GM10266 (cell line): ENCODE data around the gene TP53BP1.

Experiments used
- DNase-seq: peaks from one replicate; pipeline ENCODE4 v3.0.0; 2012; ENCODE audit errors: extremely low spot score
- CTCF ChIP-seq: IDR thresholded peaks from 2 replicates; pipeline ENCODE4 v1.5.1; 2012; ENCODE audit warnings: mild to moderate bottlenecking, low read depth; ENCODE audit not compliant: control insufficient read depth, insufficient read depth; ENCODE audit errors: missing control alignments

TP53BP1 gene

DNA sequence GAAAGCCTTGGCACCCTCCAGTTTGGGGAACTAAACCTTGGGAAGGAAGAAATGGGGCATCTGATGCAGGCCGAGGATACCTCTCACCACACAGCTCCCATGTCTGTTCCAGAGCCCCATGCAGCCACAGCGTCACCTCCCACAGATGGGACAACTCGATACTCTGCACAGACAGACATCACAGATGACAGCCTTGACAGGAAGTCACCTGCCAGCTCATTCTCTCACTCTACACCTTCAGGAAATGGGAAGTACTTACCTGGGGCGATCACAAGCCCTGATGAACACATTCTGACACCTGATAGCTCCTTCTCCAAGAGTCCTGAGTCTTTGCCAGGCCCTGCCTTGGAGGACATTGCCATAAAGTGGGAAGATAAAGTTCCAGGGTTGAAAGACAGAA, 32.2 kb upstream of the TP53BP1 start:
- no peak for DNase-seq
- no peak for TF ChIP-seq CTCF

- DNase-seq, result no peak
- TF ChIP-seq CTCF, result no peak
Measured at GRCh38 chr15:43524254-43524845, 31.4 kb upstream of the TP53BP1 start.

GRCh38 chr15:43523646-43524045, 30.7 kb upstream of the TP53BP1 start:
- no peak for DNase-seq
- no peak for TF ChIP-seq CTCF

DNA sequence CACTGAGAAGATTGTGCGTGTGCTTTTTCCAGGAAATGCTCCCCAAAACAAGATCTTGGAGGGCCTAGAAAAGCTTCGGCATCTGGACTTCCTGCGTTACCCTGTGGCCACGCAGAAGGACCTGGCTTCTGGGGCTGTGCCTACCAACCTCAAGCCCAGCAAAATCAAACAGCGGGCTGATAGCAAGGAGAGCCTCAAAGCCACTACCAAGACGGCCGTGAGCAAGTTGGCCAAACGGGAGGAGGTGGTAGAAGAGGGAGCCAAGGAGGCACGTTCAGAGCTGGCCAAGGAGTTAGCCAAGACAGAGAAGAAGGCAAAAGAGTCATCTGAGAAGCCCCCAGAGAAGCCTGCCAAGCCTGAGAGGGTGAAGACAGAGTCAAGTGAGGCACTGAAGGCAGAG, 29.3 kb upstream of the TP53BP1 start:
- TF ChIP-seq CTCF, result no peak
- DNase-seq, result no peak

DNA sequence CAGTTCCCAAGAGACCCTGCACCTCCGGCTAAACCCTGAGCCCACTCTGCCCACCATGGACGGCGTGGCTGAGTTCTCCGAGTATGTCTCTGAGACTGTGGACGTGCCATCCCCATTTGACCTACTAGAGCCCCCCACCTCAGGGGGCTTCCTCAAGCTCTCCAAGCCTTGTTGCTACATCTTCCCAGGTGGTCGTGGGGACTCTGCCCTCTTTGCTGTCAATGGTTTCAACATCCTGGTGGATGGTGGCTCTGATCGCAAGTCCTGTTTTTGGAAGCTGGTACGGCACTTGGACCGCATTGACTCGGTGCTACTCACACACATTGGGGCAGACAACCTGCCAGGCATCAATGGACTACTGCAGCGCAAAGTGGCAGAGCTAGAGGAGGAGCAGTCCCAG, 28.5 kb upstream of the TP53BP1 start:
- no peak for TF ChIP-seq CTCF
- no peak for DNase-seq

- no peak for DNase-seq
- TF ChIP-seq CTCF, result no peak
Measured at GRCh38 chr15:43520138-43520537, 27.2 kb upstream of the TP53BP1 start.

DNA sequence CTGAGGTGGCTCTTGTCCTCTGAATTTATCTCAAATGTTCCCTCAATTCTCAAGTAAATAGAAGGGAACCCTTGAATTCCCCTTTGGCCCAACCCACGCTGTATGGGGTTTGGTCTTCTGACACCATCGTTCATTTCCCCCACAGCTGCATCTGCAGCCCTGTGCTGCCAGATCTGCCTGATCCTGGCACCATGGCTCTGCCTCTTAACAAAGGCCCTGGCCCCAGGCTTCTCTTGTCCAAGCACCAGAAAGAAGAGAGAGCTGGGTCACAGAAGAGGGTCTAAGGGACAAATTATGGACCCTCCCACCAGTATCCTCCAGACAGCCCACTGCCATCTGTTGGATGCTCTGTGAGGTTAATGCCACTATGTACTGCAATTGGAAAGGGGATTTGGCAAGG, 26.2 kb upstream of the TP53BP1 start:
- no peak for DNase-seq
- TF ChIP-seq CTCF, result no peak
